ENCODE data around the gene YBX3. TPM values are rescaled to one million over a fixed set of nuclear protein-coding genes. Genes with fewer than 3 reads are reported as not detected.

The YBX3 gene
- total and polyA plus RNA-seq, 8 donors = 158 to 585 (median 293) TPM

DNA sequence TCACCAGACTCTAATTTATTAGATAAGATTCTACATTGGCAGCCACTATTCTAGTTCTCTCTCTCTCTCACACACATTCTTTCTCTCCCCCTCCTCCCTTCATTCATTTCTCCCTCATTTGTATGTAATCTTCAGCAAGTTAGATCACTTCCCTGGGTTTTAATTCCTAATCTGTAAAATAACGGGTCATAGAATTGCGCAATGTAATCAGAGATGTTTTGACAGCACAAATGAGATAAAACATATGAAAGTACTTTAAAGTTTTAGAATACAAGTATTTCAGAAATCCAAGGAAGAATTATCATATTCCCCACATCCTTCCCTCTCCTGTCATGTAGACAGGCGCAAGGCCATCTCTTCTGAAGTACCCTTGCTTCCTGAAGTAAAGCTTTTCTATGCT lies 70.9 kb downstream of the YBX3 start:
- Histone ChIP-seq H3K27ac (no peak overlapping the region), H3K9me3 (peaks cover 0 to 11% (median 3%) of the 10 kb centered on the region in 4 donors), H3K27me3 (no peaks in the 10 kb centered on the region), H3K4me1 (no peaks in the 10 kb centered on the region), H3K36me3 (no peaks in the 10 kb centered on the region), H3K4me3 (no peak overlapping the region)
- TF ChIP-seq POLR2A (IDR thresholded peaks at IDR 0.05) = no peak
- TF ChIP-seq POLR2AphosphoS5 (IDR thresholded peaks at IDR 0.05) = no peak
- TF ChIP-seq EP300 (IDR thresholded peaks at IDR 0.05) = no peak
- TF ChIP-seq, protein P1, sequence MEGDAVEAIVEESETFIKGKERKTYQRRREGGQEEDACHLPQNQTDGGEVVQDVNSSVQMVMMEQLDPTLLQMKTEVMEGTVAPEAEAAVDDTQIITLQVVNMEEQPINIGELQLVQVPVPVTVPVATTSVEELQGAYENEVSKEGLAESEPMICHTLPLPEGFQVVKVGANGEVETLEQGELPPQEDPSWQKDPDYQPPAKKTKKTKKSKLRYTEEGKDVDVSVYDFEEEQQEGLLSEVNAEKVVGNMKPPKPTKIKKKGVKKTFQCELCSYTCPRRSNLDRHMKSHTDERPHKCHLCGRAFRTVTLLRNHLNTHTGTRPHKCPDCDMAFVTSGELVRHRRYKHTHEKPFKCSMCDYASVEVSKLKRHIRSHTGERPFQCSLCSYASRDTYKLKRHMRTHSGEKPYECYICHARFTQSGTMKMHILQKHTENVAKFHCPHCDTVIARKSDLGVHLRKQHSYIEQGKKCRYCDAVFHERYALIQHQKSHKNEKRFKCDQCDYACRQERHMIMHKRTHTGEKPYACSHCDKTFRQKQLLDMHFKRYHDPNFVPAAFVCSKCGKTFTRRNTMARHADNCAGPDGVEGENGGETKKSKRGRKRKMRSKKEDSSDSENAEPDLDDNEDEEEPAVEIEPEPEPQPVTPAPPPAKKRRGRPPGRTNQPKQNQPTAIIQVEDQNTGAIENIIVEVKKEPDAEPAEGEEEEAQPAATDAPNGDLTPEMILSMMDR (IDR thresholded peaks at IDR 0.05) = no peak
- intact Hi-C loops (cut with DNase I; ENCODE audit: low total_unique reads) = no loop called here
- DNase-seq = no peak
- WGBS, 5 donors = 58 to 68% (median 65%) methylated on average over 3 of the region's 3 CpGs

Other genes starting within 250 kb of the YBX3 start
- 1 to 10 TPM in 1 of 5 donors, under 1 TPM in 1, not detected in 3; 0.92 to 3.2 TPM for gene EIF2S3B, start 217.4 kb downstream of the YBX3 start, total RNA-seq
- gene EIF2S3B, start 217.4 kb downstream of the YBX3 start, polyA plus RNA-seq = 1 to 10 TPM in 1 of 3 donors, under 1 TPM in 2; 0.28 to 1.7 (median 0.92) TPM
- gene MAGOHB, start 109.7 kb downstream of the YBX3 start, total RNA-seq = 10 to 100 TPM in 2 of 5 donors, 1 to 10 TPM in 2, under 1 TPM in 1; 0.58 to 33.2 (median 7.2) TPM
- 10 to 100 TPM; 24.0 to 26.7 (median 25.1) TPM for gene MAGOHB, start 109.7 kb downstream of the YBX3 start, polyA plus RNA-seq
- 10 to 100 TPM in 3 of 5 donors, 1 to 10 TPM in 2; 2.3 to 23.7 (median 12.0) TPM for gene STYK1, start 49.3 kb downstream of the YBX3 start, total RNA-seq
- gene STYK1, start 49.3 kb downstream of the YBX3 start, polyA plus RNA-seq = 1 to 10 TPM; 2.5 to 4.4 (median 4.3) TPM
- gene TAS2R7, start 79.3 kb upstream of the YBX3 start, total RNA-seq = not detected
- gene TAS2R7, start 79.3 kb upstream of the YBX3 start, polyA plus RNA-seq = not detected
- not detected for gene TAS2R8, start 84.0 kb upstream of the YBX3 start, total RNA-seq
- not detected for gene TAS2R8, start 84.0 kb upstream of the YBX3 start, polyA plus RNA-seq
- gene TAS2R9, start 86.8 kb upstream of the YBX3 start, total RNA-seq = under 1 TPM in 1 of 5 donors, not detected in 4; 0.73 TPM
- not detected for gene TAS2R9, start 86.8 kb upstream of the YBX3 start, polyA plus RNA-seq
- gene TAS2R10, start 103.0 kb upstream of the YBX3 start, total RNA-seq = 1 to 10 TPM in 2 of 5 donors, not detected in 3; 1.0 to 3.5 TPM
- not detected for gene TAS2R10, start 103.0 kb upstream of the YBX3 start, polyA plus RNA-seq
- 100 to 1,000 TPM in 1 of 5 donors, 1 to 10 TPM in 1, under 1 TPM in 1, not detected in 2; 0.87 to 334 (median 3.5) TPM for gene PRR4, start 126.2 kb upstream of the YBX3 start, total RNA-seq
- gene PRR4, start 126.2 kb upstream of the YBX3 start, polyA plus RNA-seq = 1 to 10 TPM; 2.1 to 6.5 (median 2.6) TPM
- 10 to 100 TPM; 10.4 to 77.6 (median 24.1) TPM for gene PRH1, start 160.9 kb upstream of the YBX3 start, total RNA-seq
- gene PRH1, start 160.9 kb upstream of the YBX3 start, polyA plus RNA-seq = 1 to 10 TPM; 1.5 to 2.6 (median 2.1) TPM
- 10 to 100 TPM in 1 of 5 donors, 1 to 10 TPM in 3, under 1 TPM in 1; 0.58 to 13.0 (median 3.0) TPM for gene TAS2R13, start 186.2 kb upstream of the YBX3 start, total RNA-seq
- not detected for gene TAS2R13, start 186.2 kb upstream of the YBX3 start, polyA plus RNA-seq
- not detected for gene PRH2, start 205.9 kb upstream of the YBX3 start, total RNA-seq
- under 1 TPM in 1 of 3 donors, not detected in 2; 0.45 TPM for gene PRH2, start 205.9 kb upstream of the YBX3 start, polyA plus RNA-seq
- gene TAS2R14, start 215.9 kb upstream of the YBX3 start, total RNA-seq = 10 to 100 TPM in 1 of 5 donors, 1 to 10 TPM in 2, not detected in 2; 1.7 to 17.3 (median 1.8) TPM
- 1 to 10 TPM in 1 of 3 donors, under 1 TPM in 2; 0.19 to 2.1 (median 0.31) TPM for gene TAS2R14, start 215.9 kb upstream of the YBX3 start, polyA plus RNA-seq